Astrocyte (in vitro differentiated cells and primary cell): Measurements from ENCODE around the gene WNT7B. TPM values are rescaled to one million over a fixed set of nuclear protein-coding genes. Genes with fewer than 3 reads are reported as not detected.

Experiments used
- DNase-seq: peaks from one replicate; pipeline ENCODE4 v3.0.0-alpha.2; 2010; ENCODE audit warnings: low read depth
- FAIRE-seq: peaks from 2 replicates; lab custom pipeline; 2011; peaks lifted over from hg19 to GRCh38; lab: Jason Lieb, UNC
- H2AFZ ChIP-seq: 2 replicates; pipeline ENCODE4 v1.6.0; 2012; ENCODE audit warnings: low read depth, low read length, inconsistent platforms
- H3K27ac ChIP-seq: 2 replicates; pipeline ENCODE4 v1.5.1; 2011; ENCODE audit warnings: low read depth, low read length, inconsistent platforms
- H3K27me3 ChIP-seq: 2 replicates; pipeline ENCODE4 v1.6.0; 2011; ENCODE audit warnings: low read length, inconsistent platforms; ENCODE audit not compliant: insufficient read depth
- H3K36me3 ChIP-seq: 2 replicates; pipeline ENCODE4 v1.5.1; 2011; ENCODE audit warnings: low read length, inconsistent platforms; ENCODE audit not compliant: insufficient read depth
- H3K4me1 ChIP-seq: 2 replicates; pipeline ENCODE4 v1.5.1; 2011; ENCODE audit warnings: low read length, inconsistent platforms; ENCODE audit not compliant: insufficient read depth
- H3K4me2 ChIP-seq: 2 replicates; pipeline ENCODE4 v1.6.0; 2012; ENCODE audit warnings: low read length, inconsistent platforms
- H3K4me3 ChIP-seq: 2 replicates; pipeline ENCODE4 v1.5.1; 2011; ENCODE audit warnings: low read depth, mild to moderate bottlenecking, low read length, inconsistent platforms; ENCODE audit not compliant: insufficient read depth
- H3K79me2 ChIP-seq: 2 replicates; pipeline ENCODE4 v1.6.0; 2012; ENCODE audit warnings: mild to moderate bottlenecking, low read length, inconsistent platforms; ENCODE audit not compliant: insufficient read depth
- H3K9ac ChIP-seq: 2 replicates; pipeline ENCODE4 v1.6.0; 2012; ENCODE audit warnings: mild to moderate bottlenecking, low read length, inconsistent platforms
- H3K9me3 ChIP-seq: 2 replicates; pipeline ENCODE4 v1.5.1; 2012; ENCODE audit warnings: low read depth, mild to moderate bottlenecking, low read length, inconsistent platforms; ENCODE audit not compliant: insufficient read depth
- H4K20me1 ChIP-seq: 2 replicates; pipeline ENCODE4 v1.6.0; 2012; ENCODE audit warnings: low read length, inconsistent platforms; ENCODE audit not compliant: insufficient read depth
- H3K27ac Mint-ChIP-seq: one replicate; pipeline ENCODE4 v1.8.0; 2021; ENCODE audit warnings: mild to moderate bottlenecking, mixed read lengths; ENCODE audit not compliant: unreplicated experiment
- H3K27me3 Mint-ChIP-seq: one replicate; pipeline ENCODE4 v1.8.0; 2021; ENCODE audit warnings: low read depth, mixed read lengths; ENCODE audit not compliant: unreplicated experiment
- H3K36me3 Mint-ChIP-seq: one replicate; pipeline ENCODE4 v1.8.0; 2021; ENCODE audit warnings: low read depth, mixed read lengths; ENCODE audit not compliant: unreplicated experiment
- H3K4me1 Mint-ChIP-seq: one replicate; pipeline ENCODE4 v1.8.0; 2021; ENCODE audit warnings: low read depth, mixed read lengths; ENCODE audit not compliant: unreplicated experiment
- H3K4me3 Mint-ChIP-seq: one replicate; pipeline ENCODE4 v1.8.0; 2021; ENCODE audit warnings: mild to moderate bottlenecking, moderate library complexity, mixed read lengths; ENCODE audit not compliant: unreplicated experiment
- H3K9me3 Mint-ChIP-seq: one replicate; pipeline ENCODE4 v1.8.0; 2021; ENCODE audit warnings: mild to moderate bottlenecking, mixed read lengths; ENCODE audit not compliant: unreplicated experiment
- CTCF ChIP-seq: IDR thresholded peaks from 2 replicates; pipeline ENCODE4 v1.5.1; 2011; ENCODE audit warnings: low read depth, mild to moderate bottlenecking, inconsistent platforms, low read length, moderate library complexity; ENCODE audit not compliant: insufficient read depth
- EZH2 ChIP-seq: IDR thresholded peaks from 2 replicates; pipeline ENCODE4 v1.6.1; 2012; ENCODE audit warnings: mild to moderate bottlenecking, low read length, inconsistent platforms; ENCODE audit not compliant: insufficient read depth
- total RNA-seq: library from RNA; stranded (reverse); gene quantifications from 2 replicates; pipeline ENCODE4 v1.2.1, GENCODE V29; 2021

WNT7B gene
- total RNA-seq, 1 donor from 2014 or later = 1.7 TPM

DNA sequence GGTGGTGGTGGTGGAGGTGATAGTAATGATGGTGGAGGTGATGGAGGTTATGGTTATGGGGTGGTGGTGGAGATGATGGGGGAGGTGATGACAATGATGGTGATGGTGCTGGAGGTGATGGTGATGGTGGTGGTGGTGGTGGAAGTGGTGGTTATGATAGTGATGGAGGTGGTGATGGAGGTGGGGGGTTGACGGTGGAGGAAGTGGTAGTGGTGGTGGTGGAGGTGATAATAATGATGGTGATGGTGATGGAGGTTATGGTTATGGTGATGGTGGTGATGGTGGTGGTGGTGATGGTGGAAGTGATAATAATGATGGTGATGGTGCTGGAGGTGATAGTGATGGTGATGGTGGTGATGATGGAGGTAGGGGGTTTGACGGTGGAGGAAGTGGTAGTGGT lies 16.9 kb upstream of the WNT7B start:
- Histone ChIP-seq H4K20me1 (no peaks in the 10 kb centered on the region), H3K9ac (no peak overlapping the region), H3K27ac (no peak overlapping the region), H3K27me3 (no peaks in the 10 kb centered on the region), H3K79me2 (peaks cover 4% of the 10 kb centered on the region), H3K36me3 (no peaks in the 10 kb centered on the region), H3K4me2 (no peak overlapping the region), H3K4me3 (no peak overlapping the region), H2AFZ (no peak overlapping the region), H3K4me1 (peaks cover 29% of the 10 kb centered on the region), H3K9me3 (no peaks in the 10 kb centered on the region)
- no peaks in the 10 kb centered on the region for H3K4me1 Mint-ChIP-seq
- H3K9me3 Mint-ChIP-seq = no peaks in the 10 kb centered on the region
- no peak overlapping the region for H3K4me3 Mint-ChIP-seq
- TF ChIP-seq EZH2 (no peak), CTCF (no peak)
- no peaks in the 10 kb centered on the region for H3K36me3 Mint-ChIP-seq
- FAIRE-seq = no peak
- H3K27ac Mint-ChIP-seq = no peak overlapping the region
- DNase-seq = no peak
- H3K27me3 Mint-ChIP-seq = peaks cover 40% of the 10 kb centered on the region

- Histone ChIP-seq H4K20me1 (no peaks in the 10 kb centered on the region), H3K4me2 (no peak overlapping the region), H3K27me3 (no peaks in the 10 kb centered on the region), H3K27ac (no peak overlapping the region), H3K4me3 (no peak overlapping the region), H3K36me3 (no peaks in the 10 kb centered on the region), H3K9me3 (peaks cover 2% of the 10 kb centered on the region), H3K9ac (no peak overlapping the region), H3K79me2 (peaks cover 4% of the 10 kb centered on the region), H2AFZ (no peak overlapping the region), H3K4me1 (peaks cover 29% of the 10 kb centered on the region)
- no peak for DNase-seq
- no peak for FAIRE-seq
- no peak overlapping the region for H3K4me3 Mint-ChIP-seq
- peaks cover 46% of the 10 kb centered on the region for H3K27me3 Mint-ChIP-seq
- H3K4me1 Mint-ChIP-seq = no peaks in the 10 kb centered on the region
- TF ChIP-seq EZH2 (no peak), CTCF (no peak)
- no peak overlapping the region for H3K27ac Mint-ChIP-seq
- H3K36me3 Mint-ChIP-seq = no peaks in the 10 kb centered on the region
- H3K9me3 Mint-ChIP-seq = no peaks in the 10 kb centered on the region
These were observed 16.3 kb upstream of the WNT7B start for GRCh38 chr22:45993143-45993692.

DNA sequence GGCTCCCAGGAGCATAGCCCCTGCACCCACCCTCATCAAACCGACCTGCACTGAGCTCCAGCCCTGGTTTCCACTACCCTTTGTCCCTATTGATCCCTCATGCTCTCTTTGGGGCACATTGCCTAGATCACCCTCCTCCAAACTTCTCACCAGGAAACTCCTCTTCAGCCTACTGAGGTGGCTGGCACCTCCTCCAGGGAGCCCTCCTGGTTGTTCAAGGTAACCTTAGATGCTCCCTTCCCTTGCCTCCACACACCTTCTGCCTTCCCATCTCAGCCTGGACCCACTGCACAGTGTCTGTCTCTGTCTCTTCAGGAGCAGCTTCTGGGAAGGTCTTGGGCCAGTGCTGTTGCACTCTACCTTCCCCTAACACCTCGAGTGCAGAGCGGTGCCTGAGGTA lies 15.8 kb upstream of the WNT7B start:
- FAIRE-seq = no peak
- peaks cover 2% of the 10 kb centered on the region for H3K9me3 ChIP-seq

More for the DNA sequence above, 15.8 kb upstream of the WNT7B start:
- H3K27me3 Mint-ChIP-seq = peaks cover 47% of the 10 kb centered on the region
- H3K4me3 ChIP-seq = no peak overlapping the region
- H3K27ac ChIP-seq = no peak overlapping the region
- H3K36me3 ChIP-seq = no peaks in the 10 kb centered on the region
- no peaks in the 10 kb centered on the region for H3K27me3 ChIP-seq
- H3K4me2 ChIP-seq = no peak overlapping the region
- no peak overlapping the region for H3K9ac ChIP-seq
- no peak for DNase-seq
- H3K36me3 Mint-ChIP-seq = no peaks in the 10 kb centered on the region
- no peaks in the 10 kb centered on the region for H3K4me1 Mint-ChIP-seq
- H3K4me1 ChIP-seq = peaks cover 24% of the 10 kb centered on the region
- H3K27ac Mint-ChIP-seq = no peak overlapping the region
- TF ChIP-seq CTCF = no peak
- TF ChIP-seq EZH2 = no peak
- H3K79me2 ChIP-seq = peaks cover 4% of the 10 kb centered on the region
- H2AFZ ChIP-seq = no peak overlapping the region
- no peaks in the 10 kb centered on the region for H3K9me3 Mint-ChIP-seq
- H3K4me3 Mint-ChIP-seq = no peak overlapping the region
- H4K20me1 ChIP-seq = no peaks in the 10 kb centered on the region
